ENCODE results near the gene PHF13.

Gene PHF13

GRCh38 chr1:6594977-6595740, 18.4 kb upstream of the PHF13 start:
- TF ChIP-seq EZH2 (optimal IDR thresholded peaks at IDR 0.05; ENCODE audit: low read depth, low read length) (no peak), EZH2phosphoT487 (IDR thresholded peaks at IDR 0.05; ENCODE audit: low read length) (no peak)
- TF ChIP-seq, protein P1, sequence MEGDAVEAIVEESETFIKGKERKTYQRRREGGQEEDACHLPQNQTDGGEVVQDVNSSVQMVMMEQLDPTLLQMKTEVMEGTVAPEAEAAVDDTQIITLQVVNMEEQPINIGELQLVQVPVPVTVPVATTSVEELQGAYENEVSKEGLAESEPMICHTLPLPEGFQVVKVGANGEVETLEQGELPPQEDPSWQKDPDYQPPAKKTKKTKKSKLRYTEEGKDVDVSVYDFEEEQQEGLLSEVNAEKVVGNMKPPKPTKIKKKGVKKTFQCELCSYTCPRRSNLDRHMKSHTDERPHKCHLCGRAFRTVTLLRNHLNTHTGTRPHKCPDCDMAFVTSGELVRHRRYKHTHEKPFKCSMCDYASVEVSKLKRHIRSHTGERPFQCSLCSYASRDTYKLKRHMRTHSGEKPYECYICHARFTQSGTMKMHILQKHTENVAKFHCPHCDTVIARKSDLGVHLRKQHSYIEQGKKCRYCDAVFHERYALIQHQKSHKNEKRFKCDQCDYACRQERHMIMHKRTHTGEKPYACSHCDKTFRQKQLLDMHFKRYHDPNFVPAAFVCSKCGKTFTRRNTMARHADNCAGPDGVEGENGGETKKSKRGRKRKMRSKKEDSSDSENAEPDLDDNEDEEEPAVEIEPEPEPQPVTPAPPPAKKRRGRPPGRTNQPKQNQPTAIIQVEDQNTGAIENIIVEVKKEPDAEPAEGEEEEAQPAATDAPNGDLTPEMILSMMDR (IDR thresholded peaks at IDR 0.05; ENCODE audit: low read length), result no peak
- Histone ChIP-seq H3K4me2 (ENCODE audit: low read depth, low read length) (no peak overlapping the region), H3K9me3 (replicated peaks; ENCODE audit: insufficient read depth, low read length) (no peaks in the 10 kb centered on the region), H2AFZ (ENCODE audit: low read length) (no peak overlapping the region), H3K27me3 (replicated peaks; ENCODE audit: insufficient read depth, low read length) (no peaks in the 10 kb centered on the region), H3F3A (ENCODE audit: insufficient read depth, low read length) (peaks cover 1% of the 10 kb centered on the region; the same call in 1 of the 2 replicates), H3K4me3 (ENCODE audit: low read length) (no peak overlapping the region), H3K79me2 (ENCODE audit: low read length) (peaks cover 66% of the 10 kb centered on the region), H3K4me1 (ENCODE audit: low read length) (peaks cover 6% of the 10 kb centered on the region; the same call in 1 of the 2 replicates), H3K9me2 (replicated peaks; ENCODE audit: insufficient read depth, low read length) (no peaks in the 10 kb centered on the region), H3K9ac (ENCODE audit: low read length) (no peak overlapping the region), H3K27ac (ENCODE audit: low read length) (no peak overlapping the region), H3K36me3 (replicated peaks; ENCODE audit: insufficient read depth, low read length) (peaks cover 11% of the 10 kb centered on the region; the same call in 1 of the 2 replicates), H4K20me1 (ENCODE audit: insufficient read depth, low read length) (peaks cover 14% of the 10 kb centered on the region; the same call in 1 of the 2 replicates)
- no peak for DNase-seq

- H3K9ac ChIP-seq (ENCODE audit: low read length), result no peak overlapping the region
- H4K20me1 ChIP-seq (ENCODE audit: insufficient read depth, low read length), result peaks cover 14% of the 10 kb centered on the region; the same call in 1 of the 2 replicates
- no peak overlapping the region for H3K27ac ChIP-seq (ENCODE audit: low read length)
- H3K27me3 ChIP-seq (replicated peaks; ENCODE audit: insufficient read depth, low read length), result no peaks in the 10 kb centered on the region
- no peak overlapping the region for H3K4me3 ChIP-seq (ENCODE audit: low read length)
- H3K9me2 ChIP-seq (replicated peaks; ENCODE audit: insufficient read depth, low read length), result no peaks in the 10 kb centered on the region
- H3K36me3 ChIP-seq (replicated peaks; ENCODE audit: insufficient read depth, low read length), result peaks cover 11% of the 10 kb centered on the region; the same call in 1 of the 2 replicates
- peaks cover 71% of the 10 kb centered on the region for H3K79me2 ChIP-seq (ENCODE audit: low read length)
- H2AFZ ChIP-seq (ENCODE audit: low read length), result no peak overlapping the region
- TF ChIP-seq EZH2phosphoT487 (IDR thresholded peaks at IDR 0.05; ENCODE audit: low read length) (no peak), EZH2 (optimal IDR thresholded peaks at IDR 0.05; ENCODE audit: low read depth, low read length) (no peak)
- H3K4me2 ChIP-seq (ENCODE audit: low read depth, low read length), result no peak overlapping the region
- 0 out of 2 replicates have a peak, but pooled peaks cover 10% of the 10 kb centered on the region for H3F3A ChIP-seq (ENCODE audit: insufficient read depth, low read length)
- peaks cover 6% of the 10 kb centered on the region; the same call in 1 of the 2 replicates for H3K4me1 ChIP-seq (ENCODE audit: low read length)
- no peak for DNase-seq
- H3K9me3 ChIP-seq (replicated peaks; ENCODE audit: insufficient read depth, low read length), result no peaks in the 10 kb centered on the region
These were observed 17.2 kb upstream of the PHF13 start for GRCh38 chr1:6596351-6596750.

DNA sequence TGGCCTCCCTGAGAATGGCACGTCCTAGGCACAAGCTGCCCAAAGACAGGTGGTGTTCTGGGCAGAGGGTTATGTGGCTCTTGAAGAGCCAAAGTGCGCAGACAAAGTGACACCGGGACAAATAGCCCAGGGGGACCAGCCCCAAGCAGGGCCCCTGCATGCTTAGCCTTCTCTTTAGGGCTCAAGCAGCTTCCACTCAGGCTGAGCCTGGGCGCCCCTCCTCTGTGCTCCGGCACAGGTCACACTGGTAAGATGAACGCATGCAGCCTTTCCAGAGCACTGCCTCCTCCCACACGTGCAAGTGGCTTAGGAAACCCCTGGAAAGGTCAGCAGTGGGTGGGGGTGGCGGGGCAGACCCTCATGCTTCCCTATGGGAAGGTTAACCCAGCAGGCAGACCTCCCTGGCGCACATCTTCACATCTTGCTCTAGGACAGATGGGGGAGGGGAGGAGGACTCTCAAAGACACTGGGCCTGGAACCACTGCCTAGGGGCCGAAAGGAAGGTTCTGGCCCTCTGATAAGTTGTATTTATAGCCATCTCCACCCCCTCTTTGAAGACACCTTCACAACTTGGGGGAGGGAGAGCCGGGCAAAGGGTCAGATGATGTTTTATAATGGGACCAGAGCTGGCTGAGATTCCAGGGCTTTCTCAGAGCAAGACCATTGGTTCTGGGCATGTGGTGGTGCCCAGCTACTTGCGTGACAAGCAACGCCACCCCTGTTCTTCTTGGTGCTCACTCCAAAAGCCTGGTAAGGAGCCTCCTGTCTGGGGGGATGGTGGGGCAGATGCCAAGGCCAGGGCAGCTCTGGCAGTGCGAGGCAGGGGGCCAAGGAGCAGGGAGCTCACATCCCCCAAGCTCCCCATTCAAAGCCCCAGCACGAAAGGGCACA, 16.4 kb upstream of the PHF13 start:
- TF ChIP-seq EZH2 (optimal IDR thresholded peaks at IDR 0.05; ENCODE audit: low read depth, low read length) (no peak), EZH2phosphoT487 (IDR thresholded peaks at IDR 0.05; ENCODE audit: low read length) (no peak)
- TF ChIP-seq, protein P1 (IDR thresholded peaks at IDR 0.05; ENCODE audit: low read length), result no peak
- no peaks in the 10 kb centered on the region for H3K9me3 ChIP-seq (replicated peaks; ENCODE audit: insufficient read depth, low read length)
- peaks cover 72% of the 10 kb centered on the region for H3K79me2 ChIP-seq (ENCODE audit: low read length)
- no peak overlapping the region for H3K27ac ChIP-seq (ENCODE audit: low read length)
- 0 out of 2 replicates have a peak, but pooled peaks cover 10% of the 10 kb centered on the region for H3F3A ChIP-seq (ENCODE audit: insufficient read depth, low read length)
- peaks cover 6% of the 10 kb centered on the region; the same call in 1 of the 2 replicates for H3K4me1 ChIP-seq (ENCODE audit: low read length)
- no peak overlapping the region for H2AFZ ChIP-seq (ENCODE audit: low read length)
- no peaks in the 10 kb centered on the region for H3K27me3 ChIP-seq (replicated peaks; ENCODE audit: insufficient read depth, low read length)
- H3K4me2 ChIP-seq (ENCODE audit: low read depth, low read length), result no peak overlapping the region
- H3K36me3 ChIP-seq (replicated peaks; ENCODE audit: insufficient read depth, low read length), result peaks cover 11% of the 10 kb centered on the region; the same call in 1 of the 2 replicates
- no peak overlapping the region for H3K9ac ChIP-seq (ENCODE audit: low read length)
- no peak overlapping the region for H3K4me3 ChIP-seq (ENCODE audit: low read length)
- no peak for DNase-seq
- H4K20me1 ChIP-seq (ENCODE audit: insufficient read depth, low read length), result peaks cover 14% of the 10 kb centered on the region; the same call in 1 of the 2 replicates
- no peaks in the 10 kb centered on the region for H3K9me2 ChIP-seq (replicated peaks; ENCODE audit: insufficient read depth, low read length)
